C4-2B (cell line): Measurements from ENCODE around the gene RETREG2.

Experiments used
- CTCF ChIP-seq: fragments of 450-650 bp; conservative IDR thresholded peaks from 2 replicates; pipeline ENCODE4 v1.5.1; 2017; ENCODE audit warnings: mild to moderate bottlenecking
- ZFX ChIP-seq: fragments of 450-650 bp; IDR thresholded peaks from 2 replicates; pipeline ENCODE4 v1.6.1; 2017

GRCh38 chr2:219205981-219206327, 27.9 kb downstream of the RETREG2 start:
- TF ChIP-seq CTCF: no peak
- no peak for TF ChIP-seq ZFX
